ENCODE measurements around the gene SEL1L2.

SEL1L2 gene

GRCh38 chr20:13929836-13930235 lies 60.6 kb downstream of the SEL1L2 start:
- no peak for DNase-seq

- no peak for DNase-seq
These were observed 61.5 kb downstream of the SEL1L2 start for GRCh38 chr20:13928901-13929300.

- DNase-seq, result no peak
These were observed 63.2 kb downstream of the SEL1L2 start for GRCh38 chr20:13927171-13927570.

GRCh38 chr20:13922241-13922640 lies 68.2 kb downstream of the SEL1L2 start:
- DNase-seq, result no peak

DNA sequence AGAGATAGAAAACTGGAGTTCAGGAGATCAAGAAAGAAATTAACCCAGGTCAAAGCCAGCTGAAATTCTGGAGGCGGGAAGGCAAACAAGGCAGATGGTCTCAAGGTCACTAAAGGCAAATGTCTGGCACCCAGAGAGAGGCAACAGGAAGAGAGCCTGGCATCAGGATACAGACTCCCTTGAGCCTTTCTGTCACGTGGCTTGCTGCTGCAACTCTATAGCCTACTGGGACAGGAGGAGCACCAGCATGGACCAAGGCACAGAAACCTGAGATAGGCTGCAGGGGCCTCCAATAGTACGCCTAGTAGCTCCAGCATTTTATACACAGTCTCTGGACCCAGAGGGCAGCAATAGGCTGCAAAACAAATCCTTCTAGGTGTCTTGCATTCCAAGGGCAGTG lies 75.1 kb downstream of the SEL1L2 start:
- DNase-seq, result no peak

DNA sequence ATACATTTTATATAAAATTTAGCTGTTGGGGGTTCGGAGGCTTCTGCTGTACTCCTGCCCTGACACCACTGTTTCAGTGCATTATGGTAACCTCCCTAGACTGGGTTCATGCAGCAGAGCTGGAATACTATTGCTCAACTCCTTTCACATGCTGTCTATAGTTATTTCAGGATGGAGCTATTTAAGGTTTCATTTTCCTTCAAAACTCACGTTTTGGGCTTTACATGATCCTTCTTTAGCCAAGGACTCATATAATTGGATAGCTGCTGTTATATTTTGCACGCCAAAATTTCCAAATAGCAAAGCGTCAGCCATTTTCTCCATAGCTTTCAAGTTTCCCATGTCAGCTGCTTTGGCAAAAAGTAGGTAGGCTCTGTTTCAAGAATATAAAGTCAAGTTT lies 76.8 kb downstream of the SEL1L2 start:
- no peak for DNase-seq

DNA sequence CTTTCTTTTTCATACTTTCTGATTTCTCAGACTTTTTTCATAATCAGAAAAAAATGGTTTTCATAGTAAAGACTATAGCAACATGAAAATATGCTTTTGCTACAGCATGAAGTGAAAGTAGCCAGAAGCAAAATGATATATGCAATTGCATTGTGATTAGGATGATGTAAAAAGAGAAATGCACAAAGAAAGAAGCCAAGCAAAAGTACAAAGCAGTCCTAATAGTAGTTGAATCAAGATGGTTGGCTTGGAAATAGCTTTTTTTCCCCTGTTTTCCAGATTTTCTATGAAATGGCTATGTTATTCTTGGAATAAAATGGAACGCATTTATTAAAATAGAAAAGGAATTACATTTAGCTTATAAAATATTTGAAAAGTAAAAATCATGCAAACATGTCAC lies 77.3 kb downstream of the SEL1L2 start:
- no peak for DNase-seq

- no peak for DNase-seq
These were observed 79.9 kb downstream of the SEL1L2 start for GRCh38 chr20:13910492-13910891.

DNA sequence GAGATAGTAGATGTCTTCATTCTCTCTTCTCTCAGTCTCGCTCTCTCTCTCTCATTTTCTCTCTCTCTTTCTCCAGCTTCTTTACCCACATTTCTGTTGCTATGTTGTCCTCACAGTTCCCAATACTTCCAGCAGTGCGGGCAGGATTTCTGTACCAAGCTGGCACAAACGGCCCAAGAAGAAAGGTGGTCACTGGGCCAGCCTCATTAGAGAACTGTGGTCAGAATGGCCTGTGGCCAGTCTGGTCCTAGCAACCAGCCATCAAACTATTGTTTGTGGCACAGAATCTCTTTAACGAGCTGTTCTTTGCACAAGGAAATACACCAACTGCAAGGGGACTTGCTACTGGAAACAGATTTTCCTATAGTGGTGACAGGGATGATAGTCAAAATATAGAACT lies 81.3 kb downstream of the SEL1L2 start:
- no peak for DNase-seq

GRCh38 chr20:13904766-13905165 lies 85.6 kb downstream of the SEL1L2 start:
- DNase-seq, result no peak

GRCh38 chr20:13900496-13900895 lies 89.9 kb downstream of the SEL1L2 start:
- no peak for DNase-seq

DNA sequence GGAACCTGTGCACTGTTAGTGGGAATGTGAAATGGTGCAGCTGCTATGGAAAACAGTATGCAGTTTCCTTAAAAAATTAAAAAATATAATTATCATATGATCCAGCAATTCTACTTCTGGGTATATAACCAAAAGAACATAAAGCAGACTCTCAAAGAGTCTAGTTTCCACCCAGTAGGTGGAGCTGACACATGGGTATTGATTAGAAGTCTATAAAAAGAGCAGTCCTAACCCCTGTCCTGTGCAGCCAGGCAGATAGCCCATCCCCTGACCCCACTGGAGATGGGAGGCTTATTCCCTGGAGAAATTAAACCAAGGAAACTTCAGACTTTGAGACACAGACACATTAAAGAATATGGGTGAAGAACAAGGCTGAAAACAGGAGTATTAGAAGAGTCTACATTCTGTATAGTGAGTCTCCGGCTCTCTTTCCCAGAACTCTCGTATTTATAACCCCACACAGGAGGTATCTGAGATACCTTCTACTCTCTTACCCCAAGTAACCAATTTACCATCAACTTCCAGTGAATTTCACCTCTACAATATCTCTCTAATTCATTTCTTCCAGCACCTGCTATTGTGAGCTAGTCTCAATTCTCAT lies 92.3 kb downstream of the SEL1L2 start:
- DNase-seq, result no peak

DNA sequence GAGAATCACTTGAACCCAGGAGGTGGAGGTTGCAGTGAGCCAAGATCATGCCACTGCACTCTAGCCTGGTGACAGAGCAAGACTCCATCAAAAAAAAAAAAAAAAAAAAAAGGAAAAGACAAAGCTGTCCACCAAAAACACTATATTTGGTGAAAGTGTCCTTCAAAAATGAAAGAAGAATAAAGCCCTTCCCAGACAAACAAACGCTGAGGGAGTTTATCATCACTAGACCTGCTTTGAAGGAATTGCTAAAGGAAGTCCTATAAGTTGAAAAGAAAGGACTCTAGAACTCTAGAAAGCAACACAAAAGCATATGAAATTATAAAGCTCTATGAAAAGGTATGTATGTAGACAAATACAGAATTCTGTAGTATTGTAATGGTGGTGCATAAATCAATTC lies 98.8 kb downstream of the SEL1L2 start:
- DNase-seq, result no peak

GRCh38 chr20:13884803-13885202 lies 105.6 kb downstream of the SEL1L2 start:
- no peak for DNase-seq

- peak; percentile 44 for DNase-seq
These were observed 107.0 kb downstream of the SEL1L2 start for GRCh38 chr20:13883425-13883824.

DNA sequence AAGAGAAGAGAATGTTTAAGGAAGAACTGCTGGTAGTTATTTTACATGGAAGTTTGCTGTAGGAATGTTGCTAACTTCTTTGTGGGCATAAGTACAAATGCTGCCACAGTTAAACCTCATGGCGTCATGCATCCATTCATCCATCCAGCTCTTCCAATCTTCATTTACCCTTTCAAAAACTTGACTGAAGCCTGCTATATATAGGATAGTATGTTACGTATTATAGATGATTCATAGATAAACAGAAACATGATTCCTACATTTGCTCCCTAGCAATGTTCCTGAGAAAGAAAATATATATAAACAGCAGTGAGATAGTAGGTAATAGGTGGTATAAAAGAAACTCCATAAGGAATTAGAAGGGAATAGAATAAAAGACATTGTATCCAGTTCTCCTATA lies 111.8 kb downstream of the SEL1L2 start:
- DNase-seq, result no peak

GRCh38 chr20:13877793-13878192 lies 112.6 kb downstream of the SEL1L2 start:
- DNase-seq, result peak; percentile 26

DNA sequence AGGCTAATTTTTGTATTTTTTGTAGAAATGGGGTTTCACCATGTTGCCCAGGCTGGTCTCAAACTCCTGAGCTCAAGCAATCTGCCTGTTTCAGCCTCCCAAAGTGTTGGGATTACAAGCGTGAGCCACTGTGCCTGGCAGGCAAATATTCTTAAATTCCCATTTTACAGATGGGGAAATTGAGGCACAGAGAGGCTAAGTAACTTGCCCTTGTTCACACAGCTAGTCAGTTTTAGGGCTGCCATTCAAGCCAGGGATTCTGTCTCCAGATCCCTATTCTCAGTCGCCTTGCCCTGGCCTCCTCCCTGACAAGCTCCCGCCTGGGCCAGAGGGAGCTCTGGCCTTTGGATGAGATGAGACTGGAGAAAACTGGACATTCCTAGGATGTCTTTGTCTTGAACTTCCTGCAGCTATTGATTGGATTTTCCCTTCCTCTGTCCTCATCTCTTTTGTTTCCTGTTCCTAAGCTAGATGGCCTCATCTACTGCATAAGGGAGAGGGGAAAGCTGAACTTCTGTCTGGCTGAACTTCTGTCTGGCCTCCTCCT lies 115.1 kb downstream of the SEL1L2 start:
- no peak for DNase-seq

GRCh38 chr20:13874394-13875157 lies 115.8 kb downstream of the SEL1L2 start:
- no peak for DNase-seq

DNA sequence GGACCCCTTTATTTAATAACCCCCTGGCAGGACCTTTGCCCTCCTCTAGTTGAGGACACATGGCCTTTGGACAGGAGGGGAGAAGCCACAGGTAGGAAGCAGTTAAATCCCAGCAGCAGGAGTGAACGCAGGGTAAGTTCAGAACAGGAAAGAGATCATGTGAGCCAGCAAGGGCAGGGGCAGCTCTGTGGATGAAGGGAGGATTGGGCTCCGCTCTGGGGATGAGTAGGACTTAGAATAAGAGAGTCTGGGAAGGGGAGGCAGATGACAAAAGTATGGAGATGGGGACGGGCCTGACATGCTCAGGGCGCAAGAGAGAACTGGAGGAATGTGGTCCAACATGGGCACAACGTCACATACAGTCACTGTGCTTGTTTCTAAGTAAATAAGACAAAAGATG lies 116.6 kb downstream of the SEL1L2 start:
- no peak for DNase-seq

- no peak for DNase-seq
These were observed 120.2 kb downstream of the SEL1L2 start for GRCh38 chr20:13870170-13870748.

GRCh38 chr20:13868331-13868730 lies 122.1 kb downstream of the SEL1L2 start:
- DNase-seq, result no peak

DNA sequence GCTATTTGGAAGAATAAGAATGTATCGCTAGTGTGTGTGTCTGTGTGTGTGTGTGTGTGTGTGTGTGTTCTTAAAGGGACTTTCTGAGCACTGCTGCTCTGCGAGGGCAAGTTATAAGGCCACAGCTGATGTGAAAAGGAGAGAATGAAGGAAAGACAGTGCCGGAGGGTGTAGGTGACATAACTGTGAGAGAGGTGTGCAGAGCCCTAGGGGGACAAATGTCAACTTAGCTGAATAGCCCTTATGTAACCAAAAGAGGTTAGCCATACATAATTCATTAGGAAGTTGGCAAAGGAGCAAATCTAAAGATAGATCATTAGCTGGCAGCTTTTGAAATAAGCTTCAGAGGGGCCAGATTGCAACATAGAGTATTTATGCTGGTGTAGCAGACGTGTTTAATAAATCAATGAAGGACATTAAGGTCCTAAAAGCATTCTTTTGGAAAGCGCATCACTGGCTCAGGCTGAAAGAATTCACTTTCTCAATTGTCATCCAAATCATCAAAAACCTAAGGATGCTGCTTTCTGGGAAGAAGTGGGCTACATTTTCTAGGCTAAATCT lies 124.5 kb downstream of the SEL1L2 start:
- no peak for DNase-seq

DNA sequence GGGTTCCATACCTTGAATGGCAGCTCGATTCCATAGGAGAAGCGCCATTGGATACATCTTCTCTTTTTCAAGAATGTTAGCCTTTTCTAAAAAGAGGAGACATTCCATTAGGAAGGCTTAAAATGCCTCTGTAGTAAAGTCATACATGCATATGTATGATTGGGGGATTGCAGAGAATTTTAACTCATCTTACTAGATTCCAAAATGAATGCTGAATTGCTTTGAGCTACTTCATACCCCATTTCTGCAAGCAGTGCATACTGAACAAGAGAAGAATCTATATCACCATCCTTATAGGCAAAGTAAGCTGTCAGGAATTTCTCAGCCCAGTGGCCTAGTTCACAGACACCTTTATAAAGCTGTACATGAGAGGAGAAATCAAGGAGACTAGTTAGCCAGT lies 125.3 kb downstream of the SEL1L2 start:
- DNase-seq, result no peak
